ENCODE data around the gene MYOCOS. TPM values are rescaled to one million over a fixed set of nuclear protein-coding genes. Genes with fewer than 3 reads are reported as not detected.

Gene MYOCOS
- total RNA-seq, 1 experiment from 2014 or later: not detected

- intact Hi-C loops (cut with micrococcal nuclease): no loop called here
- BruUV-seq (replicated peaks): no TSS peak
- Histone ChIP-seq H3K4me2 (ENCODE audit: low read length) (no peak overlapping the region), H3K4me3 (replicated peaks in 1 of 2; ENCODE audit: low read depth in 1 of 2, low read length in 2 of 2) (no peak overlapping the region), H3K9ac (ENCODE audit: low read length) (no peak overlapping the region), H3K79me2 (ENCODE audit: insufficient read depth, low read length) (no peaks in the 10 kb centered on the region), H3K9me2 (ENCODE audit: insufficient read depth) (no peaks in the 10 kb centered on the region), H3K27me3 (ENCODE audit: insufficient read depth, low read length) (no peaks in the 10 kb centered on the region), H3K4me1 (ENCODE audit: control insufficient read depth in 1 of 2, insufficient read depth in 2 of 2, low read length in 2 of 2) (no peaks in the 10 kb centered on the region), H3K9me3 (ENCODE audit: control insufficient read depth in 1 of 2, insufficient read depth in 1 of 2, low read depth in 1 of 2, low read length in 2 of 2) (no peaks in the 10 kb centered on the region), H3K36me3 (ENCODE audit: control insufficient read depth in 1 of 2, insufficient read depth in 2 of 2, low read length in 2 of 2) (no peaks in the 10 kb centered on the region), H4K20me1 (ENCODE audit: insufficient read depth) (no peaks in the 10 kb centered on the region), H2AFZ (ENCODE audit: low read depth, low read length, poor library complexity, severe bottlenecking) (no peak overlapping the region), H3K27ac (ENCODE audit: low read depth, low read length) (no peak overlapping the region)
- ChIA-PET POLR2A (no interaction called here), RAD21 (ENCODE audit: low non-redundant PET in 1 of 2, low total read pairs in 2 of 2, uncharacterized antibody in 2 of 2, unreplicated experiment in 2 of 2) (no interaction called here), CTCF (interaction anchor here (1.7 kb wide), 1 partner anchor 20 kb away, joined by 3 read pairs; no protein-coding TSS in a partner anchor)
- no peak for ATAC-seq
- DNase-seq (ENCODE audit: low read depth, low spot score): no peak
- TF ChIP-seq ZNF274 (IDR thresholded peaks at IDR 0.05; ENCODE audit: low read depth, low read length) (no peak), POLR2AphosphoS5 (IDR thresholded peaks at IDR 0.05; ENCODE audit: low read depth, low read length) (no peak), SP1 (IDR thresholded peaks at IDR 0.05; ENCODE audit: low read depth) (no peak), POLR2A (IDR thresholded peaks at IDR 0.05; ENCODE audit: borderline replicate concordance, extremely low read depth, insufficient read depth, insufficient read length) (no peak), EZH2 (IDR thresholded peaks at IDR 0.05) (no peak), ELF1 (IDR thresholded peaks at IDR 0.05; ENCODE audit: borderline replicate concordance, low read depth) (no peak), JUND (IDR thresholded peaks at IDR 0.05) (no peak), SRF (IDR thresholded peaks at IDR 0.05; ENCODE audit: low read depth) (no peak), MAX (IDR thresholded peaks at IDR 0.05) (no peak), RAD21 (IDR thresholded peaks at IDR 0.05; ENCODE audit: low read depth) (no peak), SIN3A (IDR thresholded peaks at IDR 0.05; ENCODE audit: low read depth) (no peak), YY1 (IDR thresholded peaks at IDR 0.05; ENCODE audit: extremely low read depth, insufficient replicate concordance, low read depth, low read length) (no peak), TCF7L2 (IDR thresholded peaks at IDR 0.05; ENCODE audit: borderline replicate concordance, extremely low read depth, insufficient read depth, insufficient read length) (no peak), ATF3 (IDR thresholded peaks at IDR 0.05) (no peak), EZH2phosphoT487 (IDR thresholded peaks at IDR 0.05; ENCODE audit: borderline replicate concordance) (no peak), CTCF (IDR thresholded peaks at IDR 0.05 in 2 of 3, conservative IDR thresholded peaks at IDR 0.05 in 1 of 3; ENCODE audit: borderline replicate concordance in 1 of 3, insufficient read depth in 1 of 3, low read depth in 2 of 3, low read length in 2 of 3) (no peak)
Measured at GRCh38 chr1:171674431-171675405, 52.7 kb downstream of the MYOCOS start.
